Measurements from ENCODE around the gene FBXL16. TPM values are rescaled to one million over a fixed set of nuclear protein-coding genes. Genes with fewer than 3 reads are reported as not detected.

Gene FBXL16
- total and polyA plus RNA-seq, 2 of the 13 experiments (the other 11 are each of a cell fraction or from before 2014, with no cell fraction given): 0.22 to 2.0 TPM

DNA sequence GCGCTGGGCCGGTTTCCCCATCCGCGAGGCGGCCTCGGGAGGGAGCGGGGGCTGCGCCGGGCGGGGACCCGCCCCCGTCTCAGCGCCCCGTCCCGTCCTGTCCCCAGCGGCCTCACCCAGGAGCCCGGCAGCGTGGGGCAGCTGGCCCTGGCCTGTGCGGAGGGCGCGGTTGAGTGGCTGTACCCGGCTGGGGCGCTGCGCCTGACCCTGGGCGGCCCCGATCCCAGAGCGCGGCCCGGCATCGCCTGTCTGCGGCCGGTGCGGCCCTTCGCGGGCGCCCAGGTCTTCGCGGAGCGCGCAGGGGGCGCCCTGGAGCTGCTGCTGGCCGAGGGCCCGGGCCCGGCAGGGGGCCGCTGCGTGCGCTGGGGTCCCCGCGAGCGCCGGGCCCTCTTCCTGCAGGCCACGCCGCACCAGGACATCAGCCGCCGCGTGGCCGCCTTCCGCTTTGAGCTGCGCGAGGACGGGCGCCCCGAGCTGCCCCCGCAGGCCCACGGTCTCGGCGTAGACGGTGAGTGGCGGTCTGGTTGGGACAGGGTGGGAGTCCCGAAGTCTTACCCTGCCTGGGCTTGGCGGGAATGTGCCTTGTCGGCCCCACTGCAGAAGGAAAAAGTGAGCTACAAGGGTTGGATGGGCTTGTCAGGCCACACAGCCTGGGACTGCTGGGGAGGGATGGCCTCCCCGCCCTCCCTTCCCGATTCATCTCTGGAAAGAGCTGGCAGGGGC is 10.0 kb upstream of the FBXL16 start (continued):
- TF ChIP-seq, protein P1, sequence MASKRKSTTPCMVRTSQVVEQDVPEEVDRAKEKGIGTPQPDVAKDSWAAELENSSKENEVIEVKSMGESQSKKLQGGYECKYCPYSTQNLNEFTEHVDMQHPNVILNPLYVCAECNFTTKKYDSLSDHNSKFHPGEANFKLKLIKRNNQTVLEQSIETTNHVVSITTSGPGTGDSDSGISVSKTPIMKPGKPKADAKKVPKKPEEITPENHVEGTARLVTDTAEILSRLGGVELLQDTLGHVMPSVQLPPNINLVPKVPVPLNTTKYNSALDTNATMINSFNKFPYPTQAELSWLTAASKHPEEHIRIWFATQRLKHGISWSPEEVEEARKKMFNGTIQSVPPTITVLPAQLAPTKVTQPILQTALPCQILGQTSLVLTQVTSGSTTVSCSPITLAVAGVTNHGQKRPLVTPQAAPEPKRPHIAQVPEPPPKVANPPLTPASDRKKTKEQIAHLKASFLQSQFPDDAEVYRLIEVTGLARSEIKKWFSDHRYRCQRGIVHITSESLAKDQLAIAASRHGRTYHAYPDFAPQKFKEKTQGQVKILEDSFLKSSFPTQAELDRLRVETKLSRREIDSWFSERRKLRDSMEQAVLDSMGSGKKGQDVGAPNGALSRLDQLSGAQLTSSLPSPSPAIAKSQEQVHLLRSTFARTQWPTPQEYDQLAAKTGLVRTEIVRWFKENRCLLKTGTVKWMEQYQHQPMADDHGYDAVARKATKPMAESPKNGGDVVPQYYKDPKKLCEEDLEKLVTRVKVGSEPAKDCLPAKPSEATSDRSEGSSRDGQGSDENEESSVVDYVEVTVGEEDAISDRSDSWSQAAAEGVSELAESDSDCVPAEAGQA (IDR thresholded peaks at IDR 0.05; ENCODE audit: low read depth): no peak
- TF ChIP-seq, protein P1 (CRISPR knock-in tag; IDR thresholded peaks at IDR 0.05; ENCODE audit: borderline replicate concordance): no peak
- TF ChIP-seq, protein P2, sequence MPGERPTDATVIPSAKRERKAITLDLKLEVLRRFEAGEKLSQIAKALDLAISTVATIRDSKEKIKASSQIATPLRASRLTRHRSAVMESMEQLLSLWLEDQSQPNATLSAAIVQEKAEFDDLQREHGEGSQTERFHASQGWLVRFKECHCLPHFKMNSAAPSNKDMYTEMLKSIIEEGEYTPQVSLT (CRISPR knock-in tag; IDR thresholded peaks at IDR 0.05; ENCODE audit: borderline replicate concordance, low read depth): no peak
- TF ChIP-seq ESRRA (CRISPR knock-in tag; IDR thresholded peaks at IDR 0.05; ENCODE audit: low read depth) (no peak), ZFP91 (CRISPR knock-in tag; IDR thresholded peaks at IDR 0.05; ENCODE audit: borderline replicate concordance) (no peak), RFXAP (CRISPR knock-in tag; IDR thresholded peaks at IDR 0.05; ENCODE audit: borderline replicate concordance) (no peak), SOX13 (IDR thresholded peaks at IDR 0.05) (no peak), SOX13 (CRISPR knock-in tag; conservative IDR thresholded peaks at IDR 0.05 in 1 of 2, IDR thresholded peaks at IDR 0.05 in 1 of 2) (no peak), YEATS2 (CRISPR knock-in tag; IDR thresholded peaks at IDR 0.05; ENCODE audit: borderline replicate concordance) (no peak), TAF1 (CRISPR knock-in tag; IDR thresholded peaks at IDR 0.05) (no peak)
- TF ChIP-seq, protein P3, sequence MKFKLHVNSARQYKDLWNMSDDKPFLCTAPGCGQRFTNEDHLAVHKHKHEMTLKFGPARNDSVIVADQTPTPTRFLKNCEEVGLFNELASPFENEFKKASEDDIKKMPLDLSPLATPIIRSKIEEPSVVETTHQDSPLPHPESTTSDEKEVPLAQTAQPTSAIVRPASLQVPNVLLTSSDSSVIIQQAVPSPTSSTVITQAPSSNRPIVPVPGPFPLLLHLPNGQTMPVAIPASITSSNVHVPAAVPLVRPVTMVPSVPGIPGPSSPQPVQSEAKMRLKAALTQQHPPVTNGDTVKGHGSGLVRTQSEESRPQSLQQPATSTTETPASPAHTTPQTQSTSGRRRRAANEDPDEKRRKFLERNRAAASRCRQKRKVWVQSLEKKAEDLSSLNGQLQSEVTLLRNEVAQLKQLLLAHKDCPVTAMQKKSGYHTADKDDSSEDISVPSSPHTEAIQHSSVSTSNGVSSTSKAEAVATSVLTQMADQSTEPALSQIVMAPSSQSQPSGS (CRISPR knock-in tag; IDR thresholded peaks at IDR 0.05): 0 out of 2 replicates have a peak, but pooled peaks have one; percentile 11
